T47D (cell line): ENCODE results near the gene RWDD3.

Experiments
- DNase-seq, 2 experiments: peaks; one replicate each; pipeline versions ENCODE4 v3.0.0 to v3.0.0-alpha.2; 2011 to 2012; ENCODE audit warnings: low read depth in 1 of 2, low spot score in 1 of 2
- JUND ChIP-seq: IDR thresholded peaks from 2 replicates; pipeline ENCODE4 v1.6.1; 2012; ENCODE audit warnings: low read depth
- in situ Hi-C: cut with HindIII; loops from 2 replicates; pipeline ENCODE4 v1.10.0; 2016; ENCODE audit warnings: low sequenced_read_pairs, low pct_unique_long_range_greater_than_20kb

The RWDD3 gene

GRCh38 chr1:95236784-95237575, 3.0 kb downstream of the RWDD3 start:
- in situ Hi-C loops: no loop called here
- no peak for DNase-seq
- no peak for TF ChIP-seq JUND

GRCh38 chr1:95237981-95238703, 4.1 kb downstream of the RWDD3 start:
- in situ Hi-C loops: no loop called here
- no peak for DNase-seq
- no peak for TF ChIP-seq JUND

- in situ Hi-C loops: no loop called here
- no peak for DNase-seq
- TF ChIP-seq JUND: no peak
Observed at GRCh38 chr1:95245029-95245428, 11.0 kb downstream of the RWDD3 start.

- DNase-seq: no peak
- in situ Hi-C loops: no loop called here
- TF ChIP-seq JUND: no peak
Observed at GRCh38 chr1:95246511-95246910, 12.5 kb downstream of the RWDD3 start.

GRCh38 chr1:95247607-95248006, 13.6 kb downstream of the RWDD3 start:
- TF ChIP-seq JUND: no peak
- no peak for DNase-seq
- in situ Hi-C loops: no loop called here

GRCh38 chr1:95249916-95250315, 15.9 kb downstream of the RWDD3 start:
- TF ChIP-seq JUND: no peak
- in situ Hi-C loops: no loop called here
- no peak for DNase-seq

- in situ Hi-C loops: no loop called here
- DNase-seq: no peak
- TF ChIP-seq JUND: no peak
Observed at GRCh38 chr1:95252422-95252821, 18.4 kb downstream of the RWDD3 start.

- TF ChIP-seq JUND: no peak
- no peak for DNase-seq
- in situ Hi-C loops: no loop called here
Observed at GRCh38 chr1:95254959-95255358, 20.9 kb downstream of the RWDD3 start.

GRCh38 chr1:95255826-95256225, 21.8 kb downstream of the RWDD3 start:
- in situ Hi-C loops: no loop called here
- no peak for DNase-seq
- no peak for TF ChIP-seq JUND

- DNase-seq: no peak
- TF ChIP-seq JUND: no peak
- in situ Hi-C loops: no loop called here
Observed at GRCh38 chr1:95257758-95258157, 23.7 kb downstream of the RWDD3 start.

- in situ Hi-C loops: no loop called here
- TF ChIP-seq JUND: no peak
- no peak for DNase-seq
Observed at GRCh38 chr1:95259245-95259644, 25.2 kb downstream of the RWDD3 start.

GRCh38 chr1:95262913-95263312, 28.9 kb downstream of the RWDD3 start:
- in situ Hi-C loops: no loop called here
- no peak for DNase-seq
- TF ChIP-seq JUND: no peak

- no peak for TF ChIP-seq JUND
- DNase-seq: no peak
- in situ Hi-C loops: no loop called here
Observed at GRCh38 chr1:95263450-95263849, 29.4 kb downstream of the RWDD3 start.
